Neutrophil (primary cell): ENCODE measurements around the gene SMTNL2.

ENCODE experiments used
- H3K27ac ChIP-seq: fragments of 200-600 bp; sonication (generic); 2 replicates; pipeline ENCODE4 v1.5.1; 2016; ENCODE audit warnings: mild to moderate bottlenecking, moderate library complexity
- H3K27me3 ChIP-seq: fragments of 200-600 bp; sonication (generic); 2 replicates; pipeline ENCODE4 v1.6.0; 2016; ENCODE audit warnings: mild to moderate bottlenecking
- H3K36me3 ChIP-seq: fragments of 200-600 bp; sonication (generic); 2 replicates; pipeline ENCODE4 v1.5.1; 2017
- H3K4me1 ChIP-seq, 2 experiments: fragments of 200-600 bp in 1 of 2; sonication (generic) in 1 of 2; 1 replicate in 1 of 2; 2 replicates in 1 of 2; pipeline versions ENCODE4 v1.5.1 to v1.6.1; 2013 to 2016; ENCODE audit warnings: low read depth in 1 of 2, low read length in 1 of 2, mild to moderate bottlenecking in 1 of 2, moderate library complexity in 1 of 2; ENCODE audit not compliant: control insufficient read depth in 1 of 2, insufficient read depth in 1 of 2
- H3K4me3 ChIP-seq, 2 experiments: fragments of 200-600 bp in 1 of 2; sonication (generic) in 1 of 2; 1 replicate in 1 of 2; 2 replicates in 1 of 2; pipeline ENCODE4 v1.5.1; 2013 to 2016; ENCODE audit warnings: low read depth in 1 of 2, low read length in 1 of 2, mild to moderate bottlenecking in 1 of 2, moderate library complexity in 1 of 2
- H3K9me3 ChIP-seq: fragments of 200-600 bp; sonication (generic); 2 replicates; pipeline ENCODE4 v1.5.1; 2016
- TF ChIP-seq, protein P1 (sequence below): fragments of 200-600 bp; sonication (generic); IDR thresholded peaks from 2 replicates; pipeline ENCODE4 v1.5.1; 2016; ENCODE audit warnings: antibody characterized with exemption

The SMTNL2 gene

GRCh38 chr17:4584101-4584916 lies at the start of gene SMTNL2:
Gene SMTNL2 (plus strand): TSS chr17:4584529. CDS start chr17:4584606, 77 bp downstream.
- Histone ChIP-seq H3K4me1 (peaks cover 4 to 6% of the 10 kb centered on the region in 2 experiments), H3K27ac (no peak within 1 kb of the TSS), H3K4me3 (no peak within 1 kb of the TSS), H3K27me3 (peaks cover 96% of the 10 kb centered on the region), H3K36me3 (no peaks in the 10 kb centered on the region), H3K9me3 (no peaks in the 10 kb centered on the region)
- TF ChIP-seq, protein P1, sequence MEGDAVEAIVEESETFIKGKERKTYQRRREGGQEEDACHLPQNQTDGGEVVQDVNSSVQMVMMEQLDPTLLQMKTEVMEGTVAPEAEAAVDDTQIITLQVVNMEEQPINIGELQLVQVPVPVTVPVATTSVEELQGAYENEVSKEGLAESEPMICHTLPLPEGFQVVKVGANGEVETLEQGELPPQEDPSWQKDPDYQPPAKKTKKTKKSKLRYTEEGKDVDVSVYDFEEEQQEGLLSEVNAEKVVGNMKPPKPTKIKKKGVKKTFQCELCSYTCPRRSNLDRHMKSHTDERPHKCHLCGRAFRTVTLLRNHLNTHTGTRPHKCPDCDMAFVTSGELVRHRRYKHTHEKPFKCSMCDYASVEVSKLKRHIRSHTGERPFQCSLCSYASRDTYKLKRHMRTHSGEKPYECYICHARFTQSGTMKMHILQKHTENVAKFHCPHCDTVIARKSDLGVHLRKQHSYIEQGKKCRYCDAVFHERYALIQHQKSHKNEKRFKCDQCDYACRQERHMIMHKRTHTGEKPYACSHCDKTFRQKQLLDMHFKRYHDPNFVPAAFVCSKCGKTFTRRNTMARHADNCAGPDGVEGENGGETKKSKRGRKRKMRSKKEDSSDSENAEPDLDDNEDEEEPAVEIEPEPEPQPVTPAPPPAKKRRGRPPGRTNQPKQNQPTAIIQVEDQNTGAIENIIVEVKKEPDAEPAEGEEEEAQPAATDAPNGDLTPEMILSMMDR, result no peak

DNA sequence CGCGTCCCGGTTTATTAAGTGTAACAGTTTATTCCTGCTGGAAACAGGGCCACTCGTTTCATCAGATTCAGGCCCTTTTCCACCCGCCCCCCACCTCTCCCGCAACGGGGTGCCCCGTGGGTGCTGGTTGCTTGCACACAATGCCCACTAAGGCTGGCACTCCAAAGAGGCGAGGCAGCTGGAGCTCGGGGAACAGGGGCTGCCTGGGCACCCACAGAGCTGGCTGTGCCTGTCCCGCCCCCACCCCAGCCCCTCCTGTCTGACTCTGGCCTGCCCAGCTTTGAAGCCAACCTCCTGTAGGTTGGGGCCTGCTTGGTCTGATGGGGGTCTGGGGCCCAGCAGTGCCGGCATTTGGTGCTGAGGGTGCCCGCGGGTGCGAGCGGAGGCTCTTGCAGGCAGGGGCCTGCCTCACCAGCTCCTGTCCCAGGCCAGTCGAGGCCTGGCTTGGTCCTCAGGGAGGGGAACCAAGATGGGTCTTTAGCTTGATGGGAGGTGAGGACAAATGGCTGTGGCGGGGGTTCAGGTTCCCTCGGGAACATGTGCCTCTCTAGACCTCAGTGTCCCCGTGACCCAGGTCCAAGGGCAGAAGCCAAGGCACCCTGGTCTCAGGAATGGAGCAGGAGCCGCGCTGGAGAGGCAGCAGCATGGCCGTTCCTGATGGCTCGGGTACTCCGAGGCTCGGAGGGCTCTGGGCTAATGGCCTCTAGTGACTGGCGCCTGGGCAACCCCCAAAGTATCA lies 49.2 kb upstream of the SMTNL2 start:
- TF ChIP-seq, protein P1, result no peak
- Histone ChIP-seq H3K27me3 (no peaks in the 10 kb centered on the region), H3K36me3 (peaks cover 41% of the 10 kb centered on the region), H3K4me1 (peaks cover 33 to 36% of the 10 kb centered on the region in 2 experiments), H3K4me3 (no peak overlapping the region), H3K9me3 (no peaks in the 10 kb centered on the region), H3K27ac (no peak overlapping the region)

DNA sequence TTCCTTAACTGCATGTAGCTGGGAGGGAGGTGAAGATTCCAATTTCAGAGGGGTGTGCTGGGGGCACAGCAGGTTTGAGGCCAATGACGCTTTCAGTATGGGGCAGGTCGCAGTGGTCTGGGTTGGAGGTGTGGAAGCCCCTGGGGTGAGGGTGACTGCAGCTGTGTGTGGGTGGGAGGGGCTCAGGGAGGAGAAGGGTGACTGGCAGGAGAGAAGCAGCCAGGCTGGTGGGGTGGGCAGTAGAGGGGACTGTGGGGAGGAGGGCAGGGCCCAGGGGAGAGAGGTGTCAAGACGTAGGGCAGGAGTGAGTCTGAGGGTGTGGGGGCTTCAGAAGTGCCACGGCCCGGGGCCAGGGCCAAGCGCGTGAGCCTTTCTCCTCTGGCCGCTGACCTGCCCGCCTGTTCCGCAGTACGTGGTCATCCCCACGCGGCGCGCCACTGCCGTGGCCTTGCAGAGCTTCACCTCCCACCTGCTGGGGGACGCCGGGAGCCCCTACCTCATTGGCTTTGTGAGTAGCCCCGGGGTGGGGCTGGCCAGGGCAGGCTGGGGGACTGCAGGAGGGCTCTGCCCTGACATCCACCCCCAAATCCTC lies 48.6 kb upstream of the SMTNL2 start:
- Histone ChIP-seq H3K9me3 (no peaks in the 10 kb centered on the region), H3K36me3 (peaks cover 41% of the 10 kb centered on the region), H3K4me3 (no peak overlapping the region), H3K4me1 (peaks cover 38 to 39% of the 10 kb centered on the region in 2 experiments), H3K27ac (no peak overlapping the region), H3K27me3 (no peaks in the 10 kb centered on the region)
- TF ChIP-seq, protein P1, result no peak

GRCh38 chr17:4536259-4536741 lies 48.0 kb upstream of the SMTNL2 start:
- H3K4me3 ChIP-seq, result no peak overlapping the region
- H3K36me3 ChIP-seq, result peaks cover 41% of the 10 kb centered on the region
- TF ChIP-seq, protein P1, result no peak
- no peak overlapping the region for H3K27ac ChIP-seq
- H3K27me3 ChIP-seq, result no peaks in the 10 kb centered on the region
- peaks cover 36 to 38% of the 10 kb centered on the region in 2 experiments for H3K4me1 ChIP-seq
- H3K9me3 ChIP-seq, result no peaks in the 10 kb centered on the region

- TF ChIP-seq, protein P1, result no peak
- H3K4me1 ChIP-seq, result peaks cover 30 to 32% of the 10 kb centered on the region in 2 experiments
These were observed 47.5 kb upstream of the SMTNL2 start for GRCh38 chr17:4536742-4537411.

More at GRCh38 chr17:4536742-4537411, 47.5 kb upstream of the SMTNL2 start:
- Histone ChIP-seq H3K4me3 (no peak overlapping the region), H3K27ac (no peak overlapping the region), H3K9me3 (no peaks in the 10 kb centered on the region), H3K27me3 (no peaks in the 10 kb centered on the region), H3K36me3 (peaks cover 41% of the 10 kb centered on the region)
